ENCODE measurements around the gene WDR12. TPM values are rescaled to one million over a fixed set of nuclear protein-coding genes. Genes with fewer than 3 reads are reported as not detected.

WDR12 gene
- total RNA-seq = 23.6 and 27.6 TPM in 2 replicates

GRCh38 chr2:202911512-202912341, at the start of gene WDR12, which contains the start of gene CARF:
TSS of gene WDR12 (minus strand) at chr2:202911673. CDS start at chr2:202911476, 197 bp downstream.
TSS of gene CARF (plus strand) at chr2:202912275. CDS start at chr2:202941903, 29,628 bp downstream.

GRCh38 chr2:202871300-202872141, 40.0 kb downstream of the WDR12 start, which contains the start of gene ICA1L:
TSS of gene ICA1L (minus strand) at chr2:202871766. CDS start at chr2:202829009, 42,757 bp downstream.

Other genes with a start within 250 kb of the WDR12 start
- 3.6 and 6.5 TPM in 2 replicates for gene ICA1L, start 39.9 kb downstream of the WDR12 start, total RNA-seq
- 5.7 and 8.3 TPM in 2 replicates for gene CARF, start 602 bp upstream of the WDR12 start, total RNA-seq
- 38.7 and 49.7 TPM in 2 replicates for gene NBEAL1, start 103.2 kb upstream of the WDR12 start, total RNA-seq